Suprapubic skin (tissue), 4 donors: Measurements from ENCODE around the gene RASD1.

ENCODE experiments used
- CTCF ChIP-seq, 2 donors: fragments of 200-600 bp in 1 of 2; fragments of 450-650 bp in 1 of 2; sonication (generic) in 1 of 2; IDR thresholded peaks; one replicate each; pipeline ENCODE4 v1.5.1; 2016 to 2019; ENCODE audit warnings: antibody characterized with exemption in 2 of 2, mild to moderate bottlenecking in 1 of 2, moderate library complexity in 1 of 2
- POLR2A ChIP-seq, 2 donors: fragments of 450-650 bp; IDR thresholded peaks; one replicate each; pipeline ENCODE4 v1.6.1; 2017; ENCODE audit warnings: antibody characterized with exemption in 2 of 2, mild to moderate bottlenecking in 2 of 2, moderate library complexity in 2 of 2
- POLR2AphosphoS5 ChIP-seq, 3 donors: sonication (generic); formaldehyde crosslinking; IDR thresholded peaks; one replicate each; pipeline ENCODE4 v1.6.1; 2017; ENCODE audit warnings: antibody characterized with exemption in 3 of 3

GRCh38 chr17:17456251-17456650 is 39.9 kb downstream of the RASD1 start:
- TF ChIP-seq CTCF (IDR thresholded peaks at IDR 0.05) (no peak), POLR2A (IDR thresholded peaks at IDR 0.05) (no peak), POLR2AphosphoS5 (IDR thresholded peaks at IDR 0.05) (no peak)
